Heart right ventricle (tissue), 16 donors: ENCODE measurements around the gene EDN2. TPM values are rescaled to one million over a fixed set of nuclear protein-coding genes. Genes with fewer than 3 reads are reported as not detected.

ENCODE experiments used
- ATAC-seq, 8 donors: fragments of 200-7000 bp; cut with Tn5 transposase; one replicate each; pipeline ENCODE4 v1.9.1; 2020; ENCODE audit warnings: mild to moderate bottlenecking in 8 of 8, moderate library complexity in 8 of 8, moderate number of reproducible peaks in 1 of 8
- DNase-seq, 2 donors: peaks; one replicate each; pipeline ENCODE4 v3.0.0-alpha.2; 2020
- H3K27ac ChIP-seq, 10 donors: fragments of 200-600 bp; sonication (generic) in 2 of 10; one replicate each; pipeline versions ENCODE4 v1.5.0 to v1.8.0; 2020 to 2022; ENCODE audit warnings: mild to moderate bottlenecking in 3 of 10
- H3K27me3 ChIP-seq, 7 donors: fragments of 200-600 bp; one replicate each; pipeline ENCODE4 v1.8.0; 2021 to 2022; ENCODE audit warnings: mild to moderate bottlenecking in 2 of 7
- H3K36me3 ChIP-seq, 9 donors: fragments of 200-600 bp; sonication (generic) in 1 of 9; one replicate each; pipeline versions ENCODE4 v1.5.0 to v1.8.0; 2020 to 2022; ENCODE audit warnings: mild to moderate bottlenecking in 2 of 9
- H3K4me1 ChIP-seq, 9 donors: fragments of 200-600 bp; sonication (generic) in 1 of 9; one replicate each; pipeline versions ENCODE4 v1.5.0 to v1.8.0; 2020 to 2022; ENCODE audit warnings: mild to moderate bottlenecking in 4 of 9
- H3K4me3 ChIP-seq, 10 donors: fragments of 200-600 bp; sonication (generic) in 2 of 10; one replicate each; pipeline versions ENCODE4 v1.5.0 to v1.8.0; 2020 to 2022; ENCODE audit warnings: mild to moderate bottlenecking in 7 of 10, moderate library complexity in 2 of 10
- H3K9me3 ChIP-seq, 11 donors: fragments of 200-600 bp in 10 of 11; sonication (generic) in 2 of 11; one replicate each; pipeline versions ENCODE4 v1.5.0 to v1.8.0; 2013 to 2022; ENCODE audit warnings: mild to moderate bottlenecking in 2 of 11, control low read depth in 1 of 11, moderate library complexity in 1 of 11
- CTCF ChIP-seq, 9 donors: fragments of 200-600 bp; sonication (generic) in 2 of 9; IDR thresholded peaks; one replicate each; pipeline versions ENCODE4 v1.5.0 to v1.8.0; 2021 to 2022; ENCODE audit warnings: antibody characterized with exemption in 9 of 9, mild to moderate bottlenecking in 5 of 9, moderate library complexity in 1 of 9
- WGBS, 2 donors: extraction: QIAGEN DNeasy Blood & Tissue Kit; methylation state at CpG; one replicate each; pipeline ENCODE4 v1.1.7; 2013; ENCODE audit warnings: inconsistent platforms in 1 of 2; 5-methylcytosine and 5-hydroxymethylcytosine counted together
- intact Hi-C, 10 donors: fragments of 100-400 bp; cut with DNase I; formaldehyde crosslinking; loops; one replicate each; pipeline versions ENCODE4 v1.11.1 to v1.14.2; 2022
- polyA plus RNA-seq, 2 donors: library from polyadenylated mRNA; stranded (reverse); fragments of 200-250 nt; gene quantifications; one replicate each; pipeline ENCODE4 v1.2.3, GENCODE V29; 2013
- total RNA-seq, 10 donors: library from RNA; stranded (reverse); fragmentation: NEBNext Ultra II Directional in 3 of 10; extraction: Animal tissue kit (Norgen Biotek cat#: 25700) in 3 of 10; gene quantifications; one replicate each; pipeline versions ENCODE4 v1.2.1 to v1.2.4, GENCODE V29; 2021 to 2023
- donor health status: Arrhythmogenic right ventricular cardiomyopathy.
- donor health status: ischemic (EF 13 %, LVEDD 7.1; RV severe dilation, severe dysfunction).
- donor health status: healthy with polysubstance abuse.
- donor health status: DM: no; HTN: yes; CAD: no.
- donor health status: DM: no; HTN: no; CAD: no.
- donor health status: ischemic (EF 25% LVEDD 6.9; RV normal size, moderate dysfunction).
- donor health status: ischemic (EF 25% LVEDD 5.7; RV mildly dilated, moderate dysfunction).
- donor health status: healthy.
- donor health status: DM: yes; HTN: yes; CAD: no.
- donor health status: Ischemic cardiomyopathy.
- donor health status: ischemic (EF 35%, LVEDD 5.7; RV mildly dilated, moderate dysfunction).
- donor health status: nonischemic (EF 11% LVEDD 7.7; RV severe dilation, severe dysfunction).
- donor health status: DM: yes; HTN: yes; CAD: no.
- donor health status: PGD.
- donor health status: ischemic (EF 29% LVEDD 5.4; RV normal size, mild dysfunction).
- donor health status: nonischemic (EF 23%, LVEDD 6.1; RV moderate dilation, normal function).

Gene EDN2
- total and polyA plus RNA-seq, 12 donors = 0.30 to 8.5 (median 1.0) TPM; not detected in 5

GRCh38 chr1:41430582-41430981, 53.9 kb downstream of the EDN2 start:
- H3K9me3 ChIP-seq = no peaks in the 10 kb centered on the region
- intact Hi-C loops = loop anchor here in 6 of 10 donors (5.0 to 10.0 kb wide), 5 partner anchors 64 to 163 kb away; partner anchors contain the start of gene FOXO6 (in 1 of the 6)
- 62 to 77% methylated on average over 4 of the region's 4 CpGs for WGBS, 2 donors
- DNase-seq (no peak), ATAC-seq (no peak)
- peaks cover 0 to 4% (median 0%) of the 10 kb centered on the region in 7 donors for H3K27me3 ChIP-seq
- peaks cover 16 to 40% (median 26%) of the 10 kb centered on the region in 9 donors for H3K4me1 ChIP-seq
- no peak overlapping the region for H3K4me3 ChIP-seq
- TF ChIP-seq CTCF (IDR thresholded peaks at IDR 0.05) = no peak
- H3K36me3 ChIP-seq = no peaks in the 10 kb centered on the region
- H3K27ac ChIP-seq = no peak overlapping the region

- Histone ChIP-seq H3K27ac (no peak overlapping the region), H3K4me3 (no peak overlapping the region), H3K36me3 (no peaks in the 10 kb centered on the region), H3K27me3 (no peaks in the 10 kb centered on the region), H3K9me3 (no peaks in the 10 kb centered on the region), H3K4me1 (peaks cover 16 to 40% (median 23%) of the 10 kb centered on the region in 9 donors)
- no peak for TF ChIP-seq CTCF (IDR thresholded peaks at IDR 0.05)
- intact Hi-C loops = loop anchor here in 6 of 10 donors (5.0 to 10.0 kb wide), 5 partner anchors 65 to 163 kb away; partner anchors contain the start of gene FOXO6 (in 1 of the 6)
- 75 to 91% methylated on average over 4 of the region's 4 CpGs for WGBS, 2 donors
- no peak for ATAC-seq
- DNase-seq = no peak
These were observed 54.4 kb downstream of the EDN2 start for GRCh38 chr1:41430069-41430468.

- no peak for ATAC-seq
- 65 to 68% methylated on average over 5 of the region's 5 CpGs for WGBS, 2 donors
These were observed 54.8 kb downstream of the EDN2 start for GRCh38 chr1:41429641-41430035.

More at GRCh38 chr1:41429641-41430035, 54.8 kb downstream of the EDN2 start:
- no peak for TF ChIP-seq CTCF (IDR thresholded peaks at IDR 0.05)
- no peak overlapping the region for H3K27ac ChIP-seq
- intact Hi-C loops = loop anchor here in 6 of 10 donors (5.0 to 10.0 kb wide), 5 partner anchors 65 to 162 kb away; partner anchors contain the start of gene FOXO6 (in 1 of the 6)
- no peaks in the 10 kb centered on the region for H3K9me3 ChIP-seq
- no peaks in the 10 kb centered on the region for H3K36me3 ChIP-seq
- H3K27me3 ChIP-seq = no peaks in the 10 kb centered on the region
- no peak overlapping the region for H3K4me3 ChIP-seq
- no peak for DNase-seq
- H3K4me1 ChIP-seq = peaks cover 16 to 40% (median 23%) of the 10 kb centered on the region in 9 donors

Other genes with a start within 250 kb of the EDN2 start
- 10 to 100 TPM; 34.4 to 53.5 (median 46.1) TPM for gene SCMH1, start 242.4 kb downstream of the EDN2 start, total RNA-seq
- gene SCMH1, start 242.4 kb downstream of the EDN2 start, polyA plus RNA-seq = 10 to 100 TPM; 29.6 to 34.3 TPM
- 1 to 10 TPM in 8 of 10 donors, under 1 TPM in 2; 0.30 to 2.6 (median 1.4) TPM for gene FOXO6, start 123.2 kb downstream of the EDN2 start, total RNA-seq
- under 1 TPM; 0.77 to 0.95 TPM for gene FOXO6, start 123.2 kb downstream of the EDN2 start, polyA plus RNA-seq